ENCODE data around the gene ELK4. TPM values are rescaled to one million over a fixed set of nuclear protein-coding genes. Genes with fewer than 3 reads are reported as not detected.

The ELK4 gene
- total RNA-seq, 8 experiments from 2014 or later = 6.8 to 21.3 (median 11.5) TPM

DNA sequence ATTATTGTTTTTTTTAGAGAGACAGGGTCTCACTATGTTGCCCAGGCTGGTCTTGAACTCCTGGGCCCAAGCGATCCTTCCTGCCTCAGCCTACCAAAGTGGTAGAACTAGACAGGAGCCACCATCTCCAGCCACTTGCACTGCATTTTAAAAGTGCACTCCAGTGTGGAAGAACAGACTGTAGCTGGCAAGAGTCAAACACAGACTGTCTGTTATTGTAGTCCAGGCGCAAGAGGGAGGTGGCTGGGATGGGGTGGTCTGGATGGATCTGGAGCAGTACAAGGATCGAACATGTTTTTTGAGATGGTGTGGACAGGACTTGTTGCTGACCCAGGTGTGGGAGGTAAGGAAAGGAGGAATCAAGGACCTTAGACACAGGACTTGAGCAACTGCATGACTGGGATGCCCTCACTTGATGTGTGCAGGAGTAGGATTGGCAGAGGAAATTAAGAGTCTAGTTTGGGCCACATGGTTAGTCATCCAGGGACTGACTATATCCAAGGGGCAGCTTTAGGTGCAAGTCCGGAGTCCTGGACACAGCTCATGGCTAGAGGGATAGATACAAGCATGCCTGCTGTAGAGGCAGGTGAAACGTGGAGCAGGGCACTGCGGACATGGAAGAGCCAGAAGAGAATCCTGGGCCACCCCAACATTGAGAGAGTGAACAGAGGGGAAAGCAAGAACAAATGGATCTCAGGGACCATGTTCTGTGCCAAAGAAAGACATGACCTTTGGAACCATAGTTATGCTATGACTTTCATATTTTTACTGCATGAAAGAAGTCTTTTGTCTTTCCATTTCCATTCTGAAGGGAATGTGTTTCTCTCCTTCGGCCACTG, 42.0 kb downstream of the ELK4 start:
- in situ Hi-C loops (cut with MboI; ENCODE audit: low pct_unique_long_range_greater_than_20kb in 2 of 9, low sequenced_read_pairs in 9 of 9, unreplicated experiment in 9 of 9) = loop anchor here in 5 of 9 experiments (10.0 kb wide), 1 partner anchor 65 kb away; no protein-coding TSS in a partner anchor
- ATAC-seq (replicated peaks in 6 of 8) = no peak
- 53 to 100% (median 85%) methylated on average over 2 to 7 of the region's 7 CpGs; no CpG with 5 or more reads in 2 of the 10 experiments for WGBS, 10 experiments

DNA sequence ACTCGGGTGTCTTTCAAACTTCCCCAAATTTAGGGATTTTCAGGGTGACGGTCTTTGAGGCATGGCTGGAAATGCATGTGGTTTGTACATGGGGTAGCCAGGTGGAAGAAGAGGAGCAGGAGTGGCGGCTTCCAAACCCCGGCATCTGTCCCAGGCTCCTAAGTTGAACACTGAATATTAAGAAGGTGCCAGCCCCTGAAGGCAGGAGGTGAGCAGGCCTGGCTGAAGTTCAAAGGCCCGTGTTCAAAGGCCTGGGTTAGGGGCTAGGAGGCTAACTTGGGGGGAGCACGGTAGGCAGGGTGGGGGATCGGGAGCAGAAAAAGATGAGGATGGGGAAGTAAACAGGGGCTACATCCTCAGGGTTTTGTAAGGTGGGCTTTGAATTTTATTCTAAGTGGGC, 42.8 kb downstream of the ELK4 start:
- ATAC-seq (replicated peaks in 6 of 8) = no peak
- peaks cover 9 to 12% of the 10 kb centered on the region in 2 donors for H3K4me1 ChIP-seq (replicated peaks in 1 of 2)
- no peak overlapping the region for H3K27ac ChIP-seq
- 50 to 100% (median 80%) methylated on average over 1 to 7 of the region's 7 CpGs; no CpG with 5 or more reads in 3 of the 10 experiments for WGBS, 10 experiments
- no peak overlapping the region for H3K4me3 ChIP-seq
- in situ Hi-C loops (cut with MboI; ENCODE audit: low pct_unique_long_range_greater_than_20kb in 2 of 9, low sequenced_read_pairs in 9 of 9, unreplicated experiment in 9 of 9) = loop anchor here in 2 of 9 experiments (10.0 kb wide), 1 partner anchor 66 kb away; no protein-coding TSS in a partner anchor

More for the DNA sequence above, 42.0 kb downstream of the ELK4 start:
- Histone ChIP-seq H3K4me3 (no peak overlapping the region), H3K4me1 (replicated peaks in 1 of 2) (peaks cover 9 to 12% of the 10 kb centered on the region in 2 donors), H3K27ac (no peak overlapping the region)

DNA sequence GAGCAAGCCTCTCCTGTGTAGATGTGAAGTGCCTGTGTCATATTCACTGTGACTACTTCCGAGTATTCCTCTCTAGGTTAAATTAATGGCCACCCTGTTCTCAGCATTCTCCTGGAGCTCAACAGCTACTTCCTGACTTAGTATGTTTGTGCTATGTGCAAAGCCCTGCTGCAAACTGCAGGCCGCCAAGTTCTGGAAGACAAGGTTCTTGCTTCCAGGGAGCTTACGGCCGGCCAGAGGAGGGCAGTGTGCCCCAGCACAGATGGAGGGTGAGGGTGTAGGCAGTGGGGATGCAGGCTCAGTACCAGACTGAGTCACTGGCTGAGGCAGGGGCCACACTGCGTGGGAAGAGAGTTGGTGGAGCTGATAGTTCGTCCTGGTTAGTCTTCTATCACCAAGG, 43.2 kb downstream of the ELK4 start:
- WGBS, 10 experiments = 0 to 79% (median 50%) methylated on average over 1 to 6 of the region's 6 CpGs; no CpG with 5 or more reads in 2 of the 10 experiments
- Histone ChIP-seq H3K27ac (no peak overlapping the region), H3K4me1 (replicated peaks in 1 of 2) (peaks cover 11 to 12% of the 10 kb centered on the region in 2 donors), H3K4me3 (no peak overlapping the region)
- in situ Hi-C loops (cut with MboI; ENCODE audit: low pct_unique_long_range_greater_than_20kb in 2 of 9, low sequenced_read_pairs in 9 of 9, unreplicated experiment in 9 of 9) = loop anchor here in 2 of 9 experiments (10.0 kb wide), 1 partner anchor 66 kb away; no protein-coding TSS in a partner anchor
- peak in 3 of 8 experiments; percentile 8 to 43 (median 32) for ATAC-seq (replicated peaks in 6 of 8)

- WGBS, 10 experiments = 67 to 92% (median 80%) methylated on average over 1 to 4 of the region's 4 CpGs; no CpG with 5 or more reads in 3 of the 10 experiments
- peaks cover 11 to 16% of the 10 kb centered on the region in 2 donors for H3K4me1 ChIP-seq (replicated peaks in 1 of 2)
- H3K27ac ChIP-seq = no peak overlapping the region
- in situ Hi-C loops (cut with MboI; ENCODE audit: low pct_unique_long_range_greater_than_20kb in 2 of 9, low sequenced_read_pairs in 9 of 9, unreplicated experiment in 9 of 9) = loop anchor here in 2 of 9 experiments (10.0 kb wide), 1 partner anchor 67 kb away; no protein-coding TSS in a partner anchor
- H3K4me3 ChIP-seq = no peak overlapping the region
- ATAC-seq (replicated peaks in 6 of 8) = no peak
Observed at GRCh38 chr1:205587581-205587980, 44.2 kb downstream of the ELK4 start.

- Histone ChIP-seq H3K4me1 (replicated peaks in 1 of 2) (peaks cover 5 to 9% of the 10 kb centered on the region in 2 donors), H3K4me3 (no peak overlapping the region), H3K27ac (no peak overlapping the region)
- in situ Hi-C loops (cut with MboI; ENCODE audit: low pct_unique_long_range_greater_than_20kb in 2 of 9, low sequenced_read_pairs in 9 of 9, unreplicated experiment in 9 of 9) = loop anchor here in 2 of 9 experiments (10.0 kb wide), 1 partner anchor 69 kb away; no protein-coding TSS in a partner anchor
- 49 to 84% (median 64%) methylated on average over 3 to 11 of the region's 13 CpGs; no CpG with 5 or more reads in 4 of the 10 experiments for WGBS, 10 experiments
- no peak for ATAC-seq (replicated peaks in 6 of 8)
Observed at GRCh38 chr1:205585835-205586785, 45.7 kb downstream of the ELK4 start.

DNA sequence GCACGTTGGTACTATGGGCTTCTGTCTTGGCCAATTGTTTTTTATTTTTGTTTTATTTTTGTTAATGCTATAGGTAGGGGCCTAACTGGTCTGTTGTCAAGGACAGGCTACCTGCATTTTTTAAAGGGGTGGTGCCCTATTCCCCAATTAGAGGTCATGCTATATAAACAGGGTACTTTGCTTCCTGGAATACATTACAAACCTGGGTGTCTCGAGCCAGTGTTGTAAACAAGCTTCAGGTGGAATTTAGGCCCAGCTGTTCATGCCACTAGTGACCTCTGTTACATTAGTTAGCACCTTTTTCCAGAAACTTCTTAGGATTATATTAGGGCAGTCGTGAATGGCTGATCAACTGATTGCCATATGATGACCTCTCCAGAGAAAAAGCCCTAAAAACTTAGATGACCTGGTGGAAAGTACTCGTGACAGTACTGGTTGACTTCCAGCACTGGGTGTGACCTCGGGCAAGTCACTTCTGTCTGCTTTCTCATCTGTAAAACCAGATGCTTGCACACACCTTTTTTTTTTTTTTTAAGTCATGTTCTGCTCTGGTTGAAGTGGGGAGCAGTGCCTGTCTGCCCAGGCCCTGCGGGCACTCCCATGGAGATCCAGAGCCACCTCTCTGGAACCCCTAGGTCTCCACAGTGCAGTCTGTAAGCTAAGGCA, 46.5 kb downstream of the ELK4 start:
- H3K27ac ChIP-seq = no peak overlapping the region
- WGBS, 10 experiments = 38 to 100% (median 77%) methylated on average over 1 to 6 of the region's 6 CpGs; no CpG with 5 or more reads in 1 of the 10 experiments
- H3K4me1 ChIP-seq (replicated peaks in 1 of 2) = peaks cover 5 to 9% of the 10 kb centered on the region in 2 donors
- in situ Hi-C loops (cut with MboI; ENCODE audit: low pct_unique_long_range_greater_than_20kb in 2 of 9, low sequenced_read_pairs in 9 of 9, unreplicated experiment in 9 of 9) = loop anchor here in 2 of 9 experiments (10.0 kb wide), 1 partner anchor 69 kb away; no protein-coding TSS in a partner anchor
- no peak overlapping the region for H3K4me3 ChIP-seq
- ATAC-seq (replicated peaks in 6 of 8) = no peak

GRCh38 chr1:205584732-205585131, 47.1 kb downstream of the ELK4 start:
- ATAC-seq (replicated peaks in 6 of 8) = no peak
- Histone ChIP-seq H3K27ac (no peak overlapping the region), H3K4me3 (no peak overlapping the region), H3K4me1 (replicated peaks in 1 of 2) (peaks cover 5 to 9% of the 10 kb centered on the region in 2 donors)
- in situ Hi-C loops (cut with MboI; ENCODE audit: low pct_unique_long_range_greater_than_20kb in 2 of 9, low sequenced_read_pairs in 9 of 9, unreplicated experiment in 9 of 9) = loop anchor here in 2 of 9 experiments (10.0 kb wide), 1 partner anchor 70 kb away; no protein-coding TSS in a partner anchor
- 9 to 75% (median 56%) methylated on average over 2 to 7 of the region's 7 CpGs; no CpG with 5 or more reads in 3 of the 10 experiments for WGBS, 10 experiments

GRCh38 chr1:205583461-205584130, 48.2 kb downstream of the ELK4 start:
- no peak overlapping the region for H3K27ac ChIP-seq
- in situ Hi-C loops (cut with MboI; ENCODE audit: low pct_unique_long_range_greater_than_20kb in 2 of 9, low sequenced_read_pairs in 9 of 9, unreplicated experiment in 9 of 9) = loop anchor here in 2 of 9 experiments (10.0 kb wide), 1 partner anchor 71 kb away; no protein-coding TSS in a partner anchor
- WGBS, 10 experiments = 75 to 95% (median 78%) methylated on average over 5 to 7 of the region's 7 CpGs; no CpG with 5 or more reads in 6 of the 10 experiments
- peaks cover 8 to 10% of the 10 kb centered on the region in 2 donors for H3K4me1 ChIP-seq (replicated peaks in 1 of 2)
- peak in 3 of 8 experiments; percentile 11 to 18 (median 17) for ATAC-seq (replicated peaks in 6 of 8)
- no peak overlapping the region for H3K4me3 ChIP-seq

DNA sequence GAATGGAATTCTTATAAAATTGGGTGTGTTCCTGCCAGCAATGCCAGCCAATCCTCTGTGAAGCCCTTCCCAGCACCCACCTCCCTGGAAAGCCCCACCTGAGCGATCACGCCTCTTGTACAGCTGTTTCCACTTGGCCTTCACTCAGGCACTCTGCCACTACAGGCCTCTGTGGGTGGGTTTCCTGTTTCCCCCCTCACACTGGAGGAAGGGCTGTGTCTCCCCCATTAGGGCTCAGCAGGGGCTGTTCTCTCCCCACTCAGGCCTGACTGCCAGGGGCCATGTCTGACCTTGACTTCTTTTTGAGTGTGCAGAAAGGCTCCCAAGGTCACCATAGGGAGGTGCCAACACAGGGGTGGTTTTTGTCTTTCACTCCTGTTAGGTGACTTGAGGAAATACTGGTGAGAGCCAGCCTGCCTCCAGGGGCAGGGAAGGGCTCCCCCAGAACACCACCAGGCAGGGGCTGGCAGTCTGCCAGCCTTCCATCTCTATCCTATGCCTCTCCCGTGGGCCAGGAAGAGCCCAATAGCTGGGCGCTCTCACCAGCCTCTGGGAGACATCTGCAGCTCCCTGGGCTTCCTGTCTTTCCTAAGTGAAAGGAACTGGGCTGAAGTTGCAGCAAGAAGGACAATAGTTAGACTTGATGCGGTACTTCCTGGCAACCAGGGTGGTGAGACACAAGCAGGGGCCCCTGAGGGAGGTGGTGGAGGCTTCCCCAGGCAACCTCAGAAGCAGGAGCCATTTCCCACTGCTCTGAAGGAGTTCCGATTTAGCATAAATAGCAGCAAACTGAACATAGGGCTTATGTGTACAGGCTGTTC, 49.1 kb downstream of the ELK4 start:
- Histone ChIP-seq H3K4me3 (no peak overlapping the region), H3K4me1 (replicated peaks in 1 of 2) (peaks cover 12 to 20% of the 10 kb centered on the region in 2 donors), H3K27ac (no peak overlapping the region)
- in situ Hi-C loops (cut with MboI; ENCODE audit: low pct_unique_long_range_greater_than_20kb in 2 of 9, low sequenced_read_pairs in 9 of 9, unreplicated experiment in 9 of 9) = loop anchor here in 2 of 9 experiments (10.0 kb wide), 1 partner anchor 72 kb away; no protein-coding TSS in a partner anchor
- WGBS, 10 experiments = 30 to 100% (median 76%) methylated on average over 1 to 6 of the region's 6 CpGs; no CpG with 5 or more reads in 2 of the 10 experiments
- ATAC-seq (replicated peaks in 6 of 8) = peak in 7 of 8 experiments; percentile 8 to 53 (median 37)

DNA sequence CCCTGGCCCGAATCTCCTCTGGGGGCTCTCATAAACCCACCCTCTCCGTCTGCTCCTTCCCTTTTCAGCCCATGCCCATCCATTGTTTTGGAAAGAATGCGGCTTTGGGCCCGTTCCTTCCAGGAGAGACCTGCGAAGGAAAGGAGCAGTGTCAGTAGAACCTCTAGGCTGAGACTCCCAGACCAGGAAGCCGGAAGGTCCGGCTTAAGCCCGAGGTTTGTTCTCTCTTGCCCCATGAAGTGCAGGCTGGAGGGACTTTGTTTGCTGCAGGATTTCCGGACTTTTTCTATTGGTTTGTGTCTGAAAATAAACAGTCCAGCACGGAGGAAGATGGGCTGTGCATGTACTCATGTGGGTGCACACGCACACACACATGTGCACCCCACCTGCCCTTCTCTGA, 49.8 kb downstream of the ELK4 start:
- H3K4me1 ChIP-seq (replicated peaks in 1 of 2) = peaks cover 18 to 23% of the 10 kb centered on the region in 2 donors
- ATAC-seq (replicated peaks in 6 of 8) = peak in 1 of 8 experiments; percentile 34
- WGBS, 10 experiments = 50 to 90% (median 74%) methylated on average over 2 to 10 of the region's 11 CpGs
- in situ Hi-C loops (cut with MboI; ENCODE audit: low pct_unique_long_range_greater_than_20kb in 2 of 9, low sequenced_read_pairs in 9 of 9, unreplicated experiment in 9 of 9) = loop anchor here in 2 of 9 experiments (10.0 kb wide), 1 partner anchor 73 kb away; no protein-coding TSS in a partner anchor
- H3K27ac ChIP-seq = no peak overlapping the region
- H3K4me3 ChIP-seq = no peak overlapping the region

Measured in motor neuron (in vitro differentiated cells).